Activated CD4-positive, CD25-positive, alpha-beta regulatory T cell treated with anti-CD3 and anti-CD28 coated beads, Interleukin-2, amount 50 U/mL, for 72 hours (primary cell): Measurements from ENCODE around the gene MORC4.

Source experiments
- DNase-seq: peaks from one replicate; pipeline ENCODE4 v3.0.0; 2021

The MORC4 gene

DNA sequence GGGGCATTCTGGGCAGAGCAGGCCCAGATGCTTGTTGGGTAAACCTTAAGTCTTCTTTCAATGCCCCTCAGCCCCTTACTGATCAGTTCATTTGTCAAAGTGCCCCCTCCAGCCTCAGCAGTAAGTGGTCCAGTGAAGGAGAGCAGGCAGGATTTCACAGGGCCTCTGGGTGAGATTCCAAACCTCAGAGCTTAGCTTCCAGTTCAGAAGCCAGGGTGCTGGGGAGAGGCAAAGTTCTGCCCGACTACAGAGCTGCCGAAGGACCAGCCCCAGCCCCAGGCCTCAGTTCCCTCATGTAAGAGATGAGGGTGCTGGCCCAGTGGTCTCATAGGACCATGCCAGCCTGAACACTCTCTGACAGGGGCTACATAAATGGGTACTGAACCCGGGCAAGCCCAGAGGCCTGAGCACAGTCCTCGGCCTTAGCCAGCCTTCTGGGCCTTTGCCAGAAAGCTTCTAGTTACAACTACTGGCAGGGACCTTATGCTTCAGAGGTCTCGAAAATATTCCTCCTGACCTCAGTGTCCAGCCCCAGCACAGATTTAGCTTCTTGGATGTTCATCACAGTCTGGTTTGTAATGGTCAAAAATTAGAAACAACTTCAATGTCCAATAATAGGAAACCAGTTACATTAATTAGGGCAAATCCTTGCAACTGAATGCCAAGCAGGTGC lies 96.0 kb downstream of the MORC4 start:
- DNase-seq, result no peak

DNA sequence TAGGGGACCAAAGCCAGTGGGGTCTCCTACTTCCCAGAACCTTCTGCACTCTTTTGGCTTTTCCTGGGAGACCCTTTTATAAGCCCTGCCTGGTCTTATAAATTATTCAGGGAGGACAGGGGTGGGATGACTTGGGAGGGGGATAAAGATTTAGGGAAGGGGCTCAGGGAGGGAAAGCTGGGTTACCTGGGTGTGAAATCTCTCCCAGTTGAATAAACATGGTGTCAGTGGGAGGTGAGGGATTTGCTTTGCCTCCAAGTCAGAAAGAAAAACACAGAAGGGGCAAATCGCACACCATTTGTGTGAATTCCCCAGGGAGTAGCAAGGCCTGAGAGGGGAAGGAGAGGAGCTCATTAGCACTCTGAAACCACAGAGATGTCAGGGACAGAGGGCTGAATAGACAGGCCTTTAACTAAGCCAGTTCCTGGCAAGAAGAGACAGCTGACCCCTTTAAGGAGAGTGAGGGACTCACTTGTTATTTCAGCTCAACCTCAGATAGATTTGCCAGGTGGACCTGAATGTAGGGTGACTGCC lies 96.7 kb downstream of the MORC4 start, which contains the start of gene RIPPLY1:
RIPPLY1 (minus strand) TSS at position 51 of the 534 bp plus-strand sequence. CDS start 54 bp downstream, outside the sequence.
- DNase-seq, result no peak

DNA sequence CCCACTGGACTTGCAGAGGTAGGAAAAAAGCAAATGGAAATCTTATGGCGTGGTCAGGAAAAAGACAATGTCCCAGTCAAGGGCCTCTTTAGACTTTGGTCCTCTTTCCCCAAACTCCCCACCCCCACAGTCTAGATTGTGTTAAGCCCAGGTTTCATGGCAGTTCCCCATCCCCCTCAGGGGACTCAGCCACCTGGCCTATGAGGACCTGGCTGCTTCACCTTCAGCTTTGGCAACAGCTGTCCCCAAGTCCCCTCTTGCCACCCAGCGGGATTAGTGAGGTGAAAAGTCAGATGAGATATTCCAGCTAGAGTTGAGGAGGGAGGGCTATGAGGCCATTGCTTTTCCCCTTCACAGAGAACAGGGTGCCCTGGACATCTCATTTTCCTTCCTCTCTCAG lies 97.3 kb downstream of the MORC4 start:
- DNase-seq, result no peak

GRCh38 chrX:106901781-106902219 lies 98.2 kb downstream of the MORC4 start:
- DNase-seq, result no peak

GRCh38 chrX:106901341-106901740 lies 98.7 kb downstream of the MORC4 start:
- no peak for DNase-seq

GRCh38 chrX:106899841-106900240 lies 100.2 kb downstream of the MORC4 start:
- DNase-seq, result no peak

DNA sequence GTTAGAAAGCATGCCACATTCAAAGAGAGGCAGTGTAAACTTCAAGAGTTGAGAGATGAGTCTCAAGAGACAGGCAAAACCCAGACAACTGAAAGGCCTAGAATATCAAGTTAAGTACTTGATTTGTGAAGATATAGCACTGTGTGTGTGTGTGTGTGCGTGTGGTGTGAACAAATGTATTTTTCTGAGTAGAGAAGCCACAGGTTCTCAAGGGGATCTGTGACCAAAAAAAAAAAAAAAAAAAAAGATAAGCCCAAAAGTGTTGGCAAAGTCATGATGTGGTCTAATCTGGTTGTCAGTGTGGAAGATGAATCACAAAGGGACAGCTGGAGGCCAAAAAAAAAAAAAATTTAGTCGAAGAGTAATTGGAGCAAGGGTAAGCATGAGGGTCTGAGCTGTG lies 100.7 kb downstream of the MORC4 start:
- DNase-seq, result no peak

- no peak for DNase-seq
Observed at GRCh38 chrX:106898462-106898861, 101.5 kb downstream of the MORC4 start.

GRCh38 chrX:106897259-106897658 lies 102.8 kb downstream of the MORC4 start:
- DNase-seq, result no peak

DNA sequence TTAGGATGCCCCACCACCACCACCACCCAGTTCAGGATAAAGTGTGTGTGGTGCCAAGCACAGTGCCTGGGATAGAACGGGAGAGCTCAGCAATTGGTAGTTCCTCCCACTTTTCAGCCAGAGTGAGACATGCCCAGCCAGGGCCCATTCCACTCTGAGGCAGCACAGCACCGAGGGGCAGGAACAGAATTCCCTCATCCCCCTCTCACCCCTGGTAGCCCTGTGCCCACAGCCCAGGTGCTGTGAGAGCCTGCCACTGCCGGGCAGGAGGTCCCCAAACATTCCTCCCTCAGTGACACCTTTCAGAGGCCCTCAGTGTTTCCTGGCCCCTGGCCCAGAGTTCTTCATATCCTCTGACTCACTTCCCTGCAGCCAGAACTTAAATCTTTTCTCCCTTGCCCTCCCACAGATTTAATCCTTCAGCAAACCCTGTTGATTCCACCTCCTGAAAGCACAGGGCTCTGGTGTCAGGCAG lies 105.0 kb downstream of the MORC4 start:
- DNase-seq, result no peak

- DNase-seq, result peak; percentile 44
Observed at GRCh38 chrX:106894392-106894909, 105.6 kb downstream of the MORC4 start.

- DNase-seq, result no peak
Observed at GRCh38 chrX:106891762-106892460, 108.1 kb downstream of the MORC4 start.
